HEK293 (cell line): ENCODE results near the gene SMARCD1.

Experiments used
- CTCF ChIA-PET: fragments of 350-600 bp; formaldehyde crosslinking; extraction: SDS; loops from one replicate; lab custom pipeline; 2021; ENCODE audit warnings: antibody characterized with exemption; lab: Yijun Ruan, JAX
- POLR2A ChIA-PET: fragments of 300-600 bp; formaldehyde crosslinking; extraction: SDS; loops from one replicate; lab custom pipeline; 2020; ENCODE audit warnings: antibody characterized with exemption, inconsistent platforms; lab: Yijun Ruan, JAX
- H3K27ac ChIP-seq: fragments of 200-500 bp; sonication (Bioruptor generic); 2 replicates; pipeline ENCODE4 v1.5.1; 2014; ENCODE audit warnings: low read depth, low read length, control low read depth, inconsistent platforms; ENCODE audit errors: extremely low read depth
- H3K36me3 ChIP-seq, 2 experiments: fragments of 200-500 bp in 1 of 2; sonication (Bioruptor generic) in 1 of 2; 1 replicate in 1 of 2; 2 replicates in 1 of 2; pipeline ENCODE4 v1.5.1; 2014 to 2017; ENCODE audit warnings: inconsistent platforms in 2 of 2, low read length in 2 of 2; ENCODE audit not compliant: control insufficient read depth in 2 of 2, insufficient read depth in 1 of 2
- H3K4me1 ChIP-seq: fragments of 200-500 bp; sonication (Bioruptor generic); 2 replicates; pipeline ENCODE4 v1.5.1; 2014; ENCODE audit warnings: mild to moderate bottlenecking, low read length, inconsistent platforms; ENCODE audit not compliant: control insufficient read depth, insufficient read depth
- H3K4me3 ChIP-seq: 2 replicates; pipeline ENCODE4 v1.5.1; 2011; ENCODE audit warnings: low read depth, mild to moderate bottlenecking, control low read depth, low read length, moderate library complexity
- H3K9me3 ChIP-seq: fragments of 200-500 bp; sonication (Bioruptor generic); 2 replicates; pipeline ENCODE4 v1.5.1; 2014; ENCODE audit warnings: low read depth, low read length, inconsistent platforms; ENCODE audit not compliant: control insufficient read depth, insufficient read depth
- BCL11B ChIP-seq: fragments of 450-650 bp; formaldehyde crosslinking; IDR thresholded peaks from 2 replicates; pipeline ENCODE4 v1.5.1; 2016; ENCODE audit warnings: low read depth, missing biosample characterization, missing genetic modification characterization
- SP7 ChIP-seq: fragments of 450-650 bp; formaldehyde crosslinking; IDR thresholded peaks from 2 replicates; pipeline ENCODE4 v1.5.1; 2016; ENCODE audit warnings: missing biosample characterization, missing genetic modification characterization
- YY1 ChIP-seq: fragments of 450-650 bp; formaldehyde crosslinking; IDR thresholded peaks from 2 replicates; pipeline ENCODE4 v1.5.1; 2018; ENCODE audit warnings: missing biosample characterization, missing genetic modification characterization
- ZFHX2 ChIP-seq: fragments of 450-650 bp; formaldehyde crosslinking; conservative IDR thresholded peaks from 2 replicates; pipeline ENCODE4 v1.5.1; 2016; ENCODE audit warnings: missing biosample characterization, missing genetic modification characterization
- ZNF140 ChIP-seq: fragments of 450-650 bp; formaldehyde crosslinking; IDR thresholded peaks from 2 replicates; pipeline ENCODE4 v1.5.1; 2016; ENCODE audit warnings: missing biosample characterization, missing genetic modification characterization
- ZNF335 ChIP-seq: fragments of 450-650 bp; formaldehyde crosslinking; conservative IDR thresholded peaks from 2 replicates; pipeline ENCODE4 v1.5.1; 2016; ENCODE audit warnings: missing biosample characterization, missing genetic modification characterization
- ZNF341 ChIP-seq: fragments of 450-650 bp; formaldehyde crosslinking; IDR thresholded peaks from 2 replicates; pipeline ENCODE4; 2016; ENCODE audit warnings: low read depth, missing biosample characterization, missing genetic modification characterization
- ZNF433 ChIP-seq: fragments of 450-650 bp; formaldehyde crosslinking; IDR thresholded peaks from 2 replicates; pipeline ENCODE4 v1.5.1; 2016; ENCODE audit warnings: missing biosample characterization, missing genetic modification characterization, low read depth
- ZNF521 ChIP-seq: fragments of 450-650 bp; formaldehyde crosslinking; IDR thresholded peaks from 2 replicates; pipeline ENCODE4 v1.5.1; 2017; ENCODE audit warnings: missing biosample characterization, mild to moderate bottlenecking, missing genetic modification characterization
- ZNF600 ChIP-seq: fragments of 450-650 bp; formaldehyde crosslinking; IDR thresholded peaks from 2 replicates; pipeline ENCODE4 v1.5.1; 2016; ENCODE audit warnings: missing biosample characterization, missing genetic modification characterization
- ZNF664 ChIP-seq: fragments of 450-650 bp; formaldehyde crosslinking; IDR thresholded peaks from 2 replicates; pipeline ENCODE4 v1.5.1; 2016; ENCODE audit warnings: missing biosample characterization, missing genetic modification characterization
- TF ChIP-seq, protein P1 (sequence below): fragments of 450-650 bp; formaldehyde crosslinking; IDR thresholded peaks from 2 replicates; pipeline ENCODE4 v1.5.1; 2017; ENCODE audit warnings: missing biosample characterization, mild to moderate bottlenecking, missing genetic modification characterization, moderate library complexity
- TF ChIP-seq, protein P2 (sequence below): fragments of 450-650 bp; formaldehyde crosslinking; IDR thresholded peaks from 2 replicates; pipeline ENCODE4 v1.5.1; 2016; ENCODE audit warnings: missing biosample characterization, missing genetic modification characterization
- TF ChIP-seq, protein P3 (sequence below): fragments of 450-650 bp; formaldehyde crosslinking; IDR thresholded peaks from 2 replicates; pipeline ENCODE4 v1.5.1; 2016; ENCODE audit warnings: missing biosample characterization, missing genetic modification characterization
- TF ChIP-seq, protein P4 (sequence below): fragments of 450-650 bp; formaldehyde crosslinking; optimal IDR thresholded peaks from 2 replicates; pipeline ENCODE3; 2016; ENCODE audit warnings: missing biosample characterization, mild to moderate bottlenecking, missing genetic modification characterization
- TF ChIP-seq, protein P5 (sequence below): fragments of 450-650 bp; formaldehyde crosslinking; IDR thresholded peaks from 2 replicates; pipeline ENCODE4 v1.5.1; 2017; ENCODE audit warnings: missing biosample characterization, missing genetic modification characterization
- TF ChIP-seq, protein P6 (sequence below): fragments of 450-650 bp; formaldehyde crosslinking; conservative IDR thresholded peaks from 2 replicates; pipeline ENCODE4 v1.5.1; 2016; ENCODE audit warnings: low read depth, missing biosample characterization, missing genetic modification characterization
- TF ChIP-seq, protein P7 (sequence below): fragments of 450-650 bp; formaldehyde crosslinking; IDR thresholded peaks from 2 replicates; pipeline ENCODE4 v1.5.1; 2017; ENCODE audit warnings: missing biosample characterization, missing genetic modification characterization
- TF ChIP-seq, protein P8 (sequence below): fragments of 450-650 bp; formaldehyde crosslinking; IDR thresholded peaks from 2 replicates; pipeline ENCODE4 v1.5.1; 2016; ENCODE audit warnings: missing biosample characterization, missing genetic modification characterization

The SMARCD1 gene

DNA sequence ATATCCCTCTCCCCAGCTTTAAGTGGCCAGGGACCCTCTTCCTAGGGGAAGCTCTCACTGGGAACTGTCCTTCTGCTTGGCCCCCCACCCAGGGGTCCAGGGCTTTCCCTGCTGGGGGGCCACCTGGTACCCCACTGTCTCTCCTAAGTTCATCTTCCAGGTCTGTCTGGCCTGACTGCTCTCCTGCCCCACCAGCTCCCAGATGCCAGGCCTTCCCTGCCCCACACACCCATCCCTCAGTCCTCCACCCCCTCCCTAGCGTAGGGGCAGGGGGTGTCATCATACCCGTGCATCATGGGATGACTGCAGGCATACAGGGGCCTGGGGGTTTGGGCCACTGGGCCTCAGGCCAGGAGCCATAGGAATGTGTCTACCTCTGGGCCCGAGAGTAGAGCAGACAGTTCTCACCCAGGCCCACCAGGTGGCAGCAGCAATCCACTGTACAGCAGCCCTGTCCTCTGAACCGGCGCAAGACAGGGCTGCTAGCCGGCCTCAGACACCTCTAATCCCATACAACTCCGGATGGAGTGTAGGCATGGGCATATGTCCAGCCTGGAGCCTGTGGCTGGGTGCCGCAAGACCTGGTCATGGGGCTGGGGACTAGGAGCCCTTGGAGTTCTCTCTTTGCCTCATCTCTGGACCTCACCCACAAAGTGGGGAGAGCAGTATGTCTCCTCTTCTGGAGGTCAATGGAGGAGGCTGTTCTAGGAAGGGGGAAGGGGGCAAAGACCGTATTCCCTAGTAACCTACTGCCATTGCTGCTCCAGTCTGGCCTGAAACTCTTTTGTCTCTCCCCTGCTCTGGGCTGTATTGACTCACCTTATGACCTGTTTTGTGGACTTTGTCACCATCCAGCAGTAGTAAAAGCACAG, 10.0 kb upstream of the SMARCD1 start:
- ChIA-PET POLR2A (interaction anchor here (0.8 to 1.3 kb wide), 2 partner anchors 10 to 36 kb away, joined by 3 read pairs; partner anchors contain the start of gene SMARCD1), CTCF (interaction anchor here (0.5 to 4.1 kb wide), 33 partner anchors 8 to 311 kb away, joined by 3 to 35 read pairs (median 4); partner anchors contain the start of genes COX14 and SMARCD1)
- Histone ChIP-seq H3K9me3 (no peaks in the 10 kb centered on the region), H3K4me1 (no peaks in the 10 kb centered on the region), H3K27ac (no peak overlapping the region), H3K36me3 (peaks cover 0 to 3% of the 10 kb centered on the region in 2 experiments; a peak in 1 of 3 replicates), H3K4me3 (no peak overlapping the region)
- TF ChIP-seq ZNF140 (tag by site-specific recombination) (no peak), ZNF600 (no peak), ZNF335 (tag by site-specific recombination) (0 out of 2 replicates have a peak, but pooled peaks have one; percentile 22), ZNF664 (no peak), SP7 (tag by site-specific recombination) (peak; percentile 48; the same call in 1 of the 2 replicates), ZNF521 (tag by site-specific recombination) (no peak), ZNF433 (tag by site-specific recombination) (no peak), YY1 (tag by site-specific recombination) (no peak), ZFHX2 (tag by site-specific recombination) (peak; percentile 54), ZNF341 (peak; percentile 25; the same call in 1 of the 2 replicates), BCL11B (tag by site-specific recombination) (0 out of 2 replicates have a peak, but pooled peaks have one; percentile 20)
- TF ChIP-seq, protein P1, sequence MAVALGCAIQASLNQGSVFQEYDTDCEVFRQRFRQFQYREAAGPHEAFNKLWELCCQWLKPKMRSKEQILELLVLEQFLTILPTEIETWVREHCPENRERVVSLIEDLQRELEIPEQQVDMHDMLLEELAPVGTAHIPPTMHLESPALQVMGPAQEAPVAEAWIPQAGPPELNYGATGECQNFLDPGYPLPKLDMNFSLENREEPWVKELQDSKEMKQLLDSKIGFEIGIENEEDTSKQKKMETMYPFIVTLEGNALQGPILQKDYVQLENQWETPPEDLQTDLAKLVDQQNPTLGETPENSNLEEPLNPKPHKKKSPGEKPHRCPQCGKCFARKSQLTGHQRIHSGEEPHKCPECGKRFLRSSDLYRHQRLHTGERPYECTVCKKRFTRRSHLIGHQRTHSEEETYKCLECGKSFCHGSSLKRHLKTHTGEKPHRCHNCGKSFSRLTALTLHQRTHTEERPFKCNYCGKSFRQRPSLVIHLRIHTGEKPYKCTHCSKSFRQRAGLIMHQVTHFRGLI (tag by site-specific recombination) = no peak
- TF ChIP-seq, protein P2, sequence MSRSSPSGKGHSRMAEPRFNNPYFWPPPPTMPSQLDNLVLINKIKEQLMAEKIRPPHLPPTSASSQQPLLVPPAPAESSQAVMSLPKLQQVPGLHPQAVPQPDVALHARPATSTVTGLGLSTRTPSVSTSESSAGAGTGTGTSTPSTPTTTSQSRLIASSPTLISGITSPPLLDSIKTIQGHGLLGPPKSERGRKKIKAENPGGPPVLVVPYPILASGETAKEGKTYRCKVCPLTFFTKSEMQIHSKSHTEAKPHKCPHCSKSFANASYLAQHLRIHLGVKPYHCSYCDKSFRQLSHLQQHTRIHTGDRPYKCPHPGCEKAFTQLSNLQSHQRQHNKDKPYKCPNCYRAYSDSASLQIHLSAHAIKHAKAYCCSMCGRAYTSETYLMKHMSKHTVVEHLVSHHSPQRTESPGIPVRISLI (tag by site-specific recombination) = no peak
- TF ChIP-seq, protein P3, sequence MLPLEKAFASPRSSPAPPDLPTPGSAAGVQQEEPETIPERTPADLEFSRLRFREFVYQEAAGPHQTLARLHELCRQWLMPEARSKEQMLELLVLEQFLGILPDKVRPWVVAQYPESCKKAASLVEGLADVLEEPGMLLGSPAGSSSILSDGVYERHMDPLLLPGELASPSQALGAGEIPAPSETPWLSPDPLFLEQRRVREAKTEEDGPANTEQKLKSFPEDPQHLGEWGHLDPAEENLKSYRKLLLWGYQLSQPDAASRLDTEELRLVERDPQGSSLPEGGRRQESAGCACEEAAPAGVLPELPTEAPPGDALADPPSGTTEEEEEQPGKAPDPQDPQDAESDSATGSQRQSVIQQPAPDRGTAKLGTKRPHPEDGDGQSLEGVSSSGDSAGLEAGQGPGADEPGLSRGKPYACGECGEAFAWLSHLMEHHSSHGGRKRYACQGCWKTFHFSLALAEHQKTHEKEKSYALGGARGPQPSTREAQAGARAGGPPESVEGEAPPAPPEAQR (tag by site-specific recombination) = no peak
- TF ChIP-seq, protein P4, sequence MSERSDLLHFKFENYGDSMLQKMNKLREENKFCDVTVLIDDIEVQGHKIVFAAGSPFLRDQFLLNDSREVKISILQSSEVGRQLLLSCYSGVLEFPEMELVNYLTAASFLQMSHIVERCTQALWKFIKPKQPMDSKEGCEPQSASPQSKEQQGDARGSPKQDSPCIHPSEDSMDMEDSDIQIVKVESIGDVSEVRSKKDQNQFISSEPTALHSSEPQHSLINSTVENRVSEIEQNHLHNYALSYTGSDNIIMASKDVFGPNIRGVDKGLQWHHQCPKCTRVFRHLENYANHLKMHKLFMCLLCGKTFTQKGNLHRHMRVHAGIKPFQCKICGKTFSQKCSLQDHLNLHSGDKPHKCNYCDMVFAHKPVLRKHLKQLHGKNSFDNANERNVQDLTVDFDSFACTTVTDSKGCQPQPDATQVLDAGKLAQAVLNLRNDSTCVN (tag by site-specific recombination) = no peak
- TF ChIP-seq, protein P5, sequence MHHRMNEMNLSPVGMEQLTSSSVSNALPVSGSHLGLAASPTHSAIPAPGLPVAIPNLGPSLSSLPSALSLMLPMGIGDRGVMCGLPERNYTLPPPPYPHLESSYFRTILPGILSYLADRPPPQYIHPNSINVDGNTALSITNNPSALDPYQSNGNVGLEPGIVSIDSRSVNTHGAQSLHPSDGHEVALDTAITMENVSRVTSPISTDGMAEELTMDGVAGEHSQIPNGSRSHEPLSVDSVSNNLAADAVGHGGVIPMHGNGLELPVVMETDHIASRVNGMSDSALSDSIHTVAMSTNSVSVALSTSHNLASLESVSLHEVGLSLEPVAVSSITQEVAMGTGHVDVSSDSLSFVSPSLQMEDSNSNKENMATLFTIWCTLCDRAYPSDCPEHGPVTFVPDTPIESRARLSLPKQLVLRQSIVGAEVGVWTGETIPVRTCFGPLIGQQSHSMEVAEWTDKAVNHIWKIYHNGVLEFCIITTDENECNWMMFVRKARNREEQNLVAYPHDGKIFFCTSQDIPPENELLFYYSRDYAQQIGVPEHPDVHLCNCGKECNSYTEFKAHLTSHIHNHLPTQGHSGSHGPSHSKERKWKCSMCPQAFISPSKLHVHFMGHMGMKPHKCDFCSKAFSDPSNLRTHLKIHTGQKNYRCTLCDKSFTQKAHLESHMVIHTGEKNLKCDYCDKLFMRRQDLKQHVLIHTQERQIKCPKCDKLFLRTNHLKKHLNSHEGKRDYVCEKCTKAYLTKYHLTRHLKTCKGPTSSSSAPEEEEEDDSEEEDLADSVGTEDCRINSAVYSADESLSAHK (tag by site-specific recombination) = no peak
- TF ChIP-seq, protein P6, sequence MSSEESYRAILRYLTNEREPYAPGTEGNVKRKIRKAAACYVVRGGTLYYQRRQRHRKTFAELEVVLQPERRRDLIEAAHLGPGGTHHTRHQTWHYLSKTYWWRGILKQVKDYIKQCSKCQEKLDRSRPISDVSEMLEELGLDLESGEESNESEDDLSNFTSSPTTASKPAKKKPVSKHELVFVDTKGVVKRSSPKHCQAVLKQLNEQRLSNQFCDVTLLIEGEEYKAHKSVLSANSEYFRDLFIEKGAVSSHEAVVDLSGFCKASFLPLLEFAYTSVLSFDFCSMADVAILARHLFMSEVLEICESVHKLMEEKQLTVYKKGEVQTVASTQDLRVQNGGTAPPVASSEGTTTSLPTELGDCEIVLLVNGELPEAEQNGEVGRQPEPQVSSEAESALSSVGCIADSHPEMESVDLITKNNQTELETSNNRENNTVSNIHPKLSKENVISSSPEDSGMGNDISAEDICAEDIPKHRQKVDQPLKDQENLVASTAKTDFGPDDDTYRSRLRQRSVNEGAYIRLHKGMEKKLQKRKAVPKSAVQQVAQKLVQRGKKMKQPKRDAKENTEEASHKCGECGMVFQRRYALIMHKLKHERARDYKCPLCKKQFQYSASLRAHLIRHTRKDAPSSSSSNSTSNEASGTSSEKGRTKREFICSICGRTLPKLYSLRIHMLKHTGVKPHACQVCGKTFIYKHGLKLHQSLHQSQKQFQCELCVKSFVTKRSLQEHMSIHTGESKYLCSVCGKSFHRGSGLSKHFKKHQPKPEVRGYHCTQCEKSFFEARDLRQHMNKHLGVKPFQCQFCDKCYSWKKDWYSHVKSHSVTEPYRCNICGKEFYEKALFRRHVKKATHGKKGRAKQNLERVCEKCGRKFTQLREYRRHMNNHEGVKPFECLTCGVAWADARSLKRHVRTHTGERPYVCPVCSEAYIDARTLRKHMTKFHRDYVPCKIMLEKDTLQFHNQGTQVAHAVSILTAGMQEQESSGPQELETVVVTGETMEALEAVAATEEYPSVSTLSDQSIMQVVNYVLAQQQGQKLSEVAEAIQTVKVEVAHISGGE (tag by site-specific recombination) = no peak
- TF ChIP-seq, protein P7, sequence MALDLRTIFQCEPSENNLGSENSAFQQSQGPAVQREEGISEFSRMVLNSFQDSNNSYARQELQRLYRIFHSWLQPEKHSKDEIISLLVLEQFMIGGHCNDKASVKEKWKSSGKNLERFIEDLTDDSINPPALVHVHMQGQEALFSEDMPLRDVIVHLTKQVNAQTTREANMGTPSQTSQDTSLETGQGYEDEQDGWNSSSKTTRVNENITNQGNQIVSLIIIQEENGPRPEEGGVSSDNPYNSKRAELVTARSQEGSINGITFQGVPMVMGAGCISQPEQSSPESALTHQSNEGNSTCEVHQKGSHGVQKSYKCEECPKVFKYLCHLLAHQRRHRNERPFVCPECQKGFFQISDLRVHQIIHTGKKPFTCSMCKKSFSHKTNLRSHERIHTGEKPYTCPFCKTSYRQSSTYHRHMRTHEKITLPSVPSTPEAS (tag by site-specific recombination) = peak; percentile 63
- TF ChIP-seq, protein P8, sequence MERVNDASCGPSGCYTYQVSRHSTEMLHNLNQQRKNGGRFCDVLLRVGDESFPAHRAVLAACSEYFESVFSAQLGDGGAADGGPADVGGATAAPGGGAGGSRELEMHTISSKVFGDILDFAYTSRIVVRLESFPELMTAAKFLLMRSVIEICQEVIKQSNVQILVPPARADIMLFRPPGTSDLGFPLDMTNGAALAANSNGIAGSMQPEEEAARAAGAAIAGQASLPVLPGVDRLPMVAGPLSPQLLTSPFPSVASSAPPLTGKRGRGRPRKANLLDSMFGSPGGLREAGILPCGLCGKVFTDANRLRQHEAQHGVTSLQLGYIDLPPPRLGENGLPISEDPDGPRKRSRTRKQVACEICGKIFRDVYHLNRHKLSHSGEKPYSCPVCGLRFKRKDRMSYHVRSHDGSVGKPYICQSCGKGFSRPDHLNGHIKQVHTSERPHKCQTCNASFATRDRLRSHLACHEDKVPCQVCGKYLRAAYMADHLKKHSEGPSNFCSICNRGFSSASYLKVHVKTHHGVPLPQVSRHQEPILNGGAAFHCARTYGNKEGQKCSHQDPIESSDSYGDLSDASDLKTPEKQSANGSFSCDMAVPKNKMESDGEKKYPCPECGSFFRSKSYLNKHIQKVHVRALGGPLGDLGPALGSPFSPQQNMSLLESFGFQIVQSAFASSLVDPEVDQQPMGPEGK (tag by site-specific recombination) = no peak
